Left ventricle myocardium inferior (tissue), 1 donor: ENCODE measurements around the gene IFITM10. TPM values are rescaled to one million over a fixed set of nuclear protein-coding genes. Genes with fewer than 3 reads are reported as not detected.
A peak's percentile ranks its signal among the peaks of the same experiment; 100 is the strongest.

Experiments used
- DNase-seq: peaks from one replicate; pipeline ENCODE4 v3.0.0-alpha.2; 2020
- H3K27ac ChIP-seq: fragments of 200-600 bp; replicated peaks from 2 replicates; pipeline ENCODE4 v1.8.0; 2021
- H3K27me3 ChIP-seq: fragments of 200-600 bp; 2 replicates; pipeline ENCODE4 v1.8.0; 2021; ENCODE audit warnings: low read depth
- H3K36me3 ChIP-seq: fragments of 200-600 bp; 2 replicates; pipeline ENCODE4 v1.8.0; 2021
- H3K4me1 ChIP-seq: fragments of 200-600 bp; 2 replicates; pipeline ENCODE4 v1.8.0; 2021
- H3K4me3 ChIP-seq: fragments of 200-600 bp; 2 replicates; pipeline ENCODE4 v1.8.0; 2021; ENCODE audit warnings: mild to moderate bottlenecking, moderate library complexity
- H3K9me3 ChIP-seq: fragments of 200-600 bp; replicated peaks from 2 replicates; pipeline ENCODE4 v1.8.0; 2021
- intact Hi-C: fragments of 100-400 bp; cut with micrococcal nuclease; formaldehyde crosslinking; loops from one replicate; pipeline ENCODE4 v1.11.0; 2022
- total RNA-seq: library from RNA; stranded (reverse); fragmentation: NEBNext Ultra II Directional; extraction: Animal tissue kit (Norgen Biotek cat#: 25700); gene quantifications from one replicate; pipeline ENCODE4 v1.2.1, GENCODE V29; 2021
- TF ChIP-seq, protein P1 (sequence below): fragments of 200-600 bp; IDR thresholded peaks from 2 replicates; pipeline ENCODE4 v1.8.0; 2021; ENCODE audit warnings: antibody characterized with exemption, mild to moderate bottlenecking, borderline replicate concordance
- donor health status: DM: no; HTN: yes; CAD: no; lungs with severe emphysema.

Gene IFITM10
- total RNA-seq, 1 donor from 2014 or later = 0.58 TPM

DNA sequence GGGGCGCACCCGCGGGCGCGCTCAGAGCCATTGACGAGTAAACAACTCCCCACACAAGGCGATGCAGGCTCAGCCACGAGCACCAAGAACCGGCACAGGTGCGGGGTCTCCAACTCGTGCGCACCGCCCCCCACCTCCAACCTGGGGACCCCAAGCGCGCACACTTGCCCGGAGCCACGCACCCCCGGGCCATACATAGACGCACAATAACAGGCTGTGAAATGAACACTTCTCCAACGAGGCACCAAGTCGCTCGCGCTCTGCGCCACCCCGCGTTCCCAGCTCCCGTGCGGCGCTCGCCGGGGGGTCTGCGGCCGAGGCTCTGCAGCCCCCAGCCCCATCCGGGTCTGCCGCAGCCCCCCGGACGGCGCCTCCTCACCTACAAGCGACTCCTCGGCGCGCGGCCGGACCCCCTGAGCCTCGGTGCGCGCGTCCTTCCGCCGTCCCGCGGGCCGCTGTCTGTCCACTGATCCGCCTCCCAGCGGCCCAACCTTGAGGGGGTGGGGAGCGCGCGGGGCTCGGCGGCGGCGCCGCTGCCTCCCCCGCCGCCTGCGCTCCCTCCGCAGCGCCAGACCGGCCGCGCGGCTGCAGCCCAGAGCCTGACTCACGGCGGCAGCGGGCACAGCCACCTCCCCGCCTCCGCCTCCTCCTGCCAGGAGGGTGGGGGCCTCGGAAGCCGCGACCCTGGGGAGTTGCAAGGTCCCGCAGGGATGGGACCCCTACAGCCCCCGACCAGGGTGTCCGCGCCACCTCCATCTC, 1.6 kb downstream of the IFITM10 start:
- Histone ChIP-seq H3K27ac (peak overlapping the region; percentile 40), H3K27me3 (peaks cover 21% of the 10 kb centered on the region), H3K4me3 (peak overlapping the region; percentile 65), H3K36me3 (peaks cover 16% of the 10 kb centered on the region), H3K9me3 (no peaks in the 10 kb centered on the region), H3K4me1 (peaks cover 78% of the 10 kb centered on the region)
- no peak for DNase-seq
- intact Hi-C loops = no loop called here
- TF ChIP-seq, protein P1, sequence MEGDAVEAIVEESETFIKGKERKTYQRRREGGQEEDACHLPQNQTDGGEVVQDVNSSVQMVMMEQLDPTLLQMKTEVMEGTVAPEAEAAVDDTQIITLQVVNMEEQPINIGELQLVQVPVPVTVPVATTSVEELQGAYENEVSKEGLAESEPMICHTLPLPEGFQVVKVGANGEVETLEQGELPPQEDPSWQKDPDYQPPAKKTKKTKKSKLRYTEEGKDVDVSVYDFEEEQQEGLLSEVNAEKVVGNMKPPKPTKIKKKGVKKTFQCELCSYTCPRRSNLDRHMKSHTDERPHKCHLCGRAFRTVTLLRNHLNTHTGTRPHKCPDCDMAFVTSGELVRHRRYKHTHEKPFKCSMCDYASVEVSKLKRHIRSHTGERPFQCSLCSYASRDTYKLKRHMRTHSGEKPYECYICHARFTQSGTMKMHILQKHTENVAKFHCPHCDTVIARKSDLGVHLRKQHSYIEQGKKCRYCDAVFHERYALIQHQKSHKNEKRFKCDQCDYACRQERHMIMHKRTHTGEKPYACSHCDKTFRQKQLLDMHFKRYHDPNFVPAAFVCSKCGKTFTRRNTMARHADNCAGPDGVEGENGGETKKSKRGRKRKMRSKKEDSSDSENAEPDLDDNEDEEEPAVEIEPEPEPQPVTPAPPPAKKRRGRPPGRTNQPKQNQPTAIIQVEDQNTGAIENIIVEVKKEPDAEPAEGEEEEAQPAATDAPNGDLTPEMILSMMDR = no peak

GRCh38 chr11:1747753-1748635, 2.4 kb downstream of the IFITM10 start:
- DNase-seq = peak; percentile 33
- peaks cover 70% of the 10 kb centered on the region for H3K4me1 ChIP-seq
- H3K9me3 ChIP-seq = no peaks in the 10 kb centered on the region
- intact Hi-C loops = no loop called here
- H3K4me3 ChIP-seq = peak overlapping the region; percentile 65
- TF ChIP-seq, protein P1 = no peak
- peaks cover 21% of the 10 kb centered on the region for H3K27me3 ChIP-seq
- no peak overlapping the region for H3K27ac ChIP-seq
- H3K36me3 ChIP-seq = peaks cover 7% of the 10 kb centered on the region

- no peak for DNase-seq
- Histone ChIP-seq H3K4me3 (no peak overlapping the region), H3K27me3 (peaks cover 21% of the 10 kb centered on the region), H3K4me1 (peaks cover 62% of the 10 kb centered on the region), H3K27ac (no peak overlapping the region), H3K36me3 (no peaks in the 10 kb centered on the region), H3K9me3 (no peaks in the 10 kb centered on the region)
- intact Hi-C loops = no loop called here
- TF ChIP-seq, protein P1 = no peak
Observed at GRCh38 chr11:1746956-1747752, 3.2 kb downstream of the IFITM10 start.

GRCh38 chr11:1746511-1746931, 3.9 kb downstream of the IFITM10 start:
- TF ChIP-seq, protein P1 = no peak
- DNase-seq = peak; percentile 29
- Histone ChIP-seq H3K27me3 (peaks cover 21% of the 10 kb centered on the region), H3K9me3 (no peaks in the 10 kb centered on the region), H3K4me1 (peaks cover 55% of the 10 kb centered on the region), H3K4me3 (no peak overlapping the region), H3K27ac (no peak overlapping the region), H3K36me3 (no peaks in the 10 kb centered on the region)
- intact Hi-C loops = no loop called here

DNA sequence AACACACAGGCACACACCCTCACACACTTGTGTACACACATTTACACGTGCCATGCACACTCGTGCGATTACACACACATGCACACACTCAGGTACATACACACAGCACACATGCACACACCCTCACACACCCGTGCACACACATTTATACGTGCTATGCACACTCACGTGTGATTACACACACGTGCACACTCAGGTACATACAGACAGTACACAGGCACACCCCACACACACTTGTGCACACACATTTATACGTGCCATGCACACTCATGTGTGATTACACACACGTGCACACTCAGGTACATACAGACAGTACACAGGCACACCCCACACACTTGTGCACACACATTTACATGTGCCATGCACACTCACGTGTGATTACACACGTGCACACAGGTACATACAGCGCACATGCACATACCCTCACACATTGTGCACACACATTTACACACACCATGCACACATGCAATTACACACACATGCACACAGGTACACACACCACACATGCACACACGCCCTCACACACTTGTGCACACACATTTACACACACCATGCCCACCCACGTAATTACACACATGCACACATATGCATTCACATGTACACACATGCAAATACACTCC, 4.6 kb downstream of the IFITM10 start:
- H3K4me1 ChIP-seq = peaks cover 48% of the 10 kb centered on the region
- H3K27ac ChIP-seq = no peak overlapping the region
- H3K9me3 ChIP-seq = no peaks in the 10 kb centered on the region
- no peak for DNase-seq
- intact Hi-C loops = no loop called here
- H3K27me3 ChIP-seq = peaks cover 21% of the 10 kb centered on the region
- TF ChIP-seq, protein P1 = no peak
- no peak overlapping the region for H3K4me3 ChIP-seq
- no peaks in the 10 kb centered on the region for H3K36me3 ChIP-seq
